Erythroblast (primary cell): ENCODE data around the gene HRH3.

Experiments used
- DNase-seq, 2 experiments: peaks; one replicate each; lab custom pipeline; 2025; lab: John Stamatoyannopoulos, UW
- GATA1 ChIP-seq: IDR thresholded peaks from 2 replicates; pipeline ENCODE4 v1.6.1; 2011; ENCODE audit warnings: low read depth, mild to moderate bottlenecking, control low read depth, low read length, moderate library complexity
- POLR2A ChIP-seq: IDR thresholded peaks from 2 replicates; pipeline ENCODE4 v1.6.1; 2011; ENCODE audit warnings: mild to moderate bottlenecking, low read length

The HRH3 gene

DNA sequence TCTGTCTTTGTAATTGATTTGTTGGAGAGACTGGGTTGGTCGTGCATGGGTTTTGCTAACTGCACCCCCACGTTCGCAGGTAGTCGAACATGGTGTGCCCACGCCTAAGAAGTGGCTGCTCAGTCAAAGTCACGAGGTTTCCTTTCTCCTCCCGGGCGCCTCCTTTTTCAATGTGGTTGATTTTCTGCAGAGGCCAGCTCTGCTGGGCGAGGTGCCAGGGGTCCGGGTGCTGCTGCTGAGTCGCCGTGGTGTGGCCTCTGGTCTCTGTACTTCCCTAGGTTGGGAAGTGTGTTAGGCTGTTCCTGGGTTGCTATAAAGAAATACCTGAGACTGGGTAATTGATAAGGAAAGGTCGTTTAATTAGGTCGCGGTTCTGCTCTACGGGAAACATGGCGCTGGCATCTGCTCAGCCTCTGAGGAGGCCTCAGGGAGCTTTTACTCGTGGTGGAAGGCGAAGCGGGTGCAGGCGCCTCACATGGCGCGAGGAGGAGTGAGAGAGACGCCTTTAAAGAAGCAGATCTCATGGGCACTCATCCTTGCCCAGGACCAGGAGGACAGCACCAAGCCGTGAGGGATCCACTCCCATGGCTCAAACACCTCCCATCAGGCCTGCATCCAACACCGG is 32.4 kb upstream of the HRH3 start:
- no peak for TF ChIP-seq POLR2A
- no peak for TF ChIP-seq GATA1
- DNase-seq: peak; percentile 66 to 68

DNA sequence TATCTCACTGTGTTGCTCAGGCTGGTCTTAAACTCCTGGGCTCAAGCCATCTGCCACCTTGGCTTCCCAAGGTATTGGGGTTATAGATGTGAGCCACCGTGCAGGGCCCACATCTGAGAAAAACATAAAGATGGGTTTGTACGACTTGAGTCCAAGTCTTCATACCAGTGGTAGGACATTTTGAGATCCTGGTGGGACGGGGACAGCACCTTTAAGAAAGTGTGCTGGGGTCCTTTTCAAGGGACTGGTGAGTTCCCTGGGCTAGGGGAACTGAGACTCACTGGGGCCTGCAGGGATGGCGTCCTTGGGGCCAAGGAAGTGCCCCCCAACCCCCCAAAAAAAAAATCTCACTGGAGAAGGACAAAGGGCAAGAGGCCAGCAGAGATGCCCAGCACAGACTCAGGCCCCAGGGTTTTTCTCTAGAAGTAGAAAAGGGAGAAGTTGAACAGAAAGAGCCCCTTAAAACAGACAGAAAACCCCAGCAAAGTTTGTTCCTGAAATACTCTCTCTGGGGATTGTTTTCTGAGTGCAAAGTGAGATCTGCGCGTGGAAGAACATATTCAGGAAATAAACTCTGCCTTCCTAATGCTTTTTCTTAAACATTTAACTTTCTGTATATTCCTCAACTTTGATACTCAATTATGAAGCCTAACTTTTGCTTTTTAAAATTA is 28.9 kb upstream of the HRH3 start:
- no peak for DNase-seq
- TF ChIP-seq POLR2A: no peak
- no peak for TF ChIP-seq GATA1

DNA sequence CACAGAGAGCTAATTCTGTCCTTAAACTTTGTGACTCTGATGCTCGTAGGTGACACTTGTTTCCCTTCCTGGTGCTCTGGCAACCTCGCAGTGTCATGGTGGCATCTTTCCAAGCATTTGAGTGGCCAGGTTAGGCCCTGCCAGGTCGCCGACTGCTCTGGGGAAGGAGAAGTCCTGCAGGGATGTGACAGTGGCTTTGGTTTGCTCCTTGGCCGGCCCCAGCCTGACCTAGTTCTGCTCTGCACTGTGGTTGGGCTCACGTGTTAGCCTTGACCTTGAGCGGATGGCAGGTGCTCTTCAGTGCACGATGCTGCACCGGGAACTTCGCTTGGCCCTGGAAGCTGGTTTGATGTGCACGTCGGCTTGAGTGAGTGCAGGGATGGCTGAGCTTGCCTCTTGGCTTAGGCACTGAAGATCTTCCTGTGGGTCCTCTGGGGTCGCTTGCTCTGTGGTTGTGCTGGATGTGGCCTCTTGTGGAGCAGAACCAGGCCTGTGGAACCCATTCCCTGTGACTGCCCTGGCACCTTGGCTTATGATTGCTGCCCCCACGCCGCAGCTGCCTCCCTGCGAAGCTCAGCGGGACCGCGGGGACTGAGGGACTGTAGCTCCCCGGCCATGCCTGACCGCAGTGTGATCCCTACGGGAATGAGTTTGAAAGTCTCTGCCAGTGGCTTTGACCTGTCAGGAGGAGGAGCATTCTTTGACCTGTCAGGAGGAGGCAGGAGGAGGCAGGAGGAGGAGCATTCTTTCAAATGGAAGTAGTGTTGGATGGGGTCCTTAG is 27.0 kb upstream of the HRH3 start:
- DNase-seq: no peak
- no peak for TF ChIP-seq POLR2A
- TF ChIP-seq GATA1: no peak

DNA sequence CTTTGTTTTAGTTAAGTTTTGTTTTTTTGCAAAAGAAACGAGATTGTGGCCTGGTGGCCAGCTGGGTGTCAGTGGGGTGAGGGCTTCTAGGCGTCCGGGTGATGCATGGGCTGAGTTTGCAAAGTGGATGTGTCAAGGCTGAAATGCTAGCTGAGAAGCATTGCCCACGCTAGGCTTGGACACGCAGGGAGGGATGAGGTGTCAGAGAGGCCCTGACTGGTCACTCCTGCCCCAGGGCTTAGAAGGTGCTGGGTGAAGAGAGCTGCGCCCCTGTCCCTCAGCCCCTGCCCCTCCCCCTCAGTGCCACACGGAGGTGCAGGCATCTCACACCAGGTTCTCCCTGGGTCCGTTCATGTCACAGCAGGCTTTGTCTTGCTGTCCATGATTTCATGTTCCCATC is 26.4 kb upstream of the HRH3 start:
- no peak for DNase-seq
- no peak for TF ChIP-seq GATA1
- no peak for TF ChIP-seq POLR2A

DNA sequence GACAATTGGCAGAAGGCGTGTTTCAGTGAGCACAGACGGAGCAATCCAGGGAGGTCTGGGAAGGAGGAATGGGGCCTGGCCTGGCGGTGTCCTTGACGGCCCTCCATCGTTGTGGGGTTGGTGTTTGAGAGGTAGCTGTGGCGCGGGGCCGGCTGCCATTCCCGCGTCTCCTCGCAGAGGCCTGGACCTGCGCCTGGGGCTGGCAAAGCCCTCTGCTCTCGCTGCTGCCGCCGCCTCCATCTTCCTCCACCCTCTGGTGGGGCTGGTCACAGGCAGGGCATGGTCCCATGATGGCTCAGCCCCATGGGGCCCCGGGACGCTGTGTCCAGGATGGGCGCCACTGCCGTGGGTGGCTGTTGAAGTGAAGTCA is 25.8 kb upstream of the HRH3 start:
- TF ChIP-seq POLR2A (no peak), GATA1 (no peak)

DNA sequence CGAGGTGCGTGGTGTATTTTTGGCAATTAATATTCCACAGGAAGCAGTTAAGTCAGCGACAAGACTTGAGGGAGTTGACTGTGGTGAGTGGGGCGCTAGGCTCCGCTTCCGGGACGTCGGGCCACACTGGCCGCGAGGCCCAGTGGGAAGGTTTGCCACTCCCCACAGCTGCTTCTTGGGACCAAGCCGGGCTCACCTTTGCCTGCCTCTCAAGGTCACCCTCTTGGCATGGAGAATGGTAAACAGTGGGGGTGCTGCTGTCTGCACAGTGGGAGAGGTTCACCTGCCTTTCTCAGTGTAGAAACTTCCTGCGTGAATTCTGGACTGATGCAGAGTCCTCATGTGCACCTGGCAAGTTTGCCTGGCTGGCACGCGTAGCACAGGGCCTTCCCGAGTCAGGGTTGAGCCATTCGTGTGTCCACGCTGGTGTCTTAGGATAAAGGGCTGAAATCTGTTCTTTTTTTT is 24.6 kb upstream of the HRH3 start:
- no peak for TF ChIP-seq GATA1
- TF ChIP-seq POLR2A: no peak
- DNase-seq: no peak

More for the DNA sequence above, 25.8 kb upstream of the HRH3 start:
- DNase-seq: no peak

DNA sequence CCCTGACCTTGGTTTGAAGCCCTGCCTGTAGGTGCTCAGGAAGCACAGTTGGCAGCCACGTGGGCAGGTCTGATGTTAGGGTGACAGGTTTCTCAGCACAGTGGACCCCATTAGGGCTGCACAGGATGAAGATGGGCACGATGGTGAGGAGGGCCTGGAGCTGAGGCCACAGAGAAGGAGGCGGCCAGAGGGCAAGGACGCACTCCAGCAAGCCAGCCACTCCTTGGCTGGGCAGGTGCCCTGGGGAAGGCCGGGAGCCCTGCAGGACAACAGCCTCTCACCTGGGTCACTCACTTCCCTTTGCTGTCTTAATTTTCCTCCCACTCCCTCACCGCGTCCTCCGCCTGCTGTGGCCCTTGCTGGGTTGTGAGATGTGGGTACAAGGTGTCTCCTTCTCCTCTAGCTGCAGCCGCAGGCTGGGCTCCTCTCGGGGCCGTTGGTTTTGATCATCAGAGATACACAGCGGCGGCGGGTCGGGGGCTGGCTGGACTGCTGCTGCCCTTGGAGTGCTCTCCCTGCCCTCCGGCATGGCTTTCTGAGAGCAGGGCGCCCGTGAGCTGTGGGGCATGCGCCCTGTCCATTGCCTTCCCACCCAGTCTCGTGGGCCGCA is 23.9 kb upstream of the HRH3 start:
- no peak for DNase-seq
- TF ChIP-seq POLR2A (no peak), GATA1 (no peak)

DNA sequence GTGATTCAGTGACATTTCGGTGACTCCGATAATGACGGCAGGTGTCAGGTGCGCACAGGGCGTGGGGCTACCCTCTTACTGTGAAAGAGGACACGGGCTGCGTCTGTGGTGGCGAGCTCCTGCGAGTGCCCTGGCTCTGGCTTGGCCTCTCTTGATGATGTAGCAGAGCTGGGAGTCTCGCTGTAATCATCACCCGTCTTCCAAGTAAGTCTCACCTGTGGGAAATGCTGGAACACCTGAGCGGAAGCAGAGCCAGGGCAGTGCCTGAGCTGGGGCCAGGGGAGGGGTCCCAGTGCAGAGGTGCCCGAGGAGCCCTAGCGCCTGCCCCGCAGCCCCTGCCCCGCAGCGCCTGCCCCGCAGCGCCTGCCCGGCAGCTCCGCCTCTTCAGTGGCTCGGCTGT is 23.0 kb upstream of the HRH3 start:
- DNase-seq: no peak
- TF ChIP-seq GATA1 (no peak), POLR2A (no peak)

DNA sequence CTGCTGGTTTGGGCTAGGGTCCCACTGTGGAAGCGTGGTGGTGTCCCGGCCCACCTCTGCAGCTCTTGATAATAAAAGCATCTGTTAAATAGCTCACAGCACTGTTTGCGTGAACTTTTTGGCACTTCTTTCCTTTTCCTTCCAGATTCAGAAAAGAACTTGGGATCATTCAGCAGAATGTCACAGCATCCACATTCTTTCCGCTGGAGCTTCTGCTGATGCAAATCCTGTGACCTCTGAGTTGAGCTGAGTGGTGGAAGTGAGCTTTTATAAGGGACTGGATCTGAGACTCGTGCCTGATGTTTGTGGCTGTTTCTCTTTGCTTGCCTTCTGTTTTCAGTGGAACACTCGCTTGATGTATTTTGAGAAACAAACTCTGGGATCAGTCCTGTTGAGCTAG is 22.1 kb upstream of the HRH3 start:
- no peak for DNase-seq
- TF ChIP-seq POLR2A (no peak), GATA1 (no peak)

DNA sequence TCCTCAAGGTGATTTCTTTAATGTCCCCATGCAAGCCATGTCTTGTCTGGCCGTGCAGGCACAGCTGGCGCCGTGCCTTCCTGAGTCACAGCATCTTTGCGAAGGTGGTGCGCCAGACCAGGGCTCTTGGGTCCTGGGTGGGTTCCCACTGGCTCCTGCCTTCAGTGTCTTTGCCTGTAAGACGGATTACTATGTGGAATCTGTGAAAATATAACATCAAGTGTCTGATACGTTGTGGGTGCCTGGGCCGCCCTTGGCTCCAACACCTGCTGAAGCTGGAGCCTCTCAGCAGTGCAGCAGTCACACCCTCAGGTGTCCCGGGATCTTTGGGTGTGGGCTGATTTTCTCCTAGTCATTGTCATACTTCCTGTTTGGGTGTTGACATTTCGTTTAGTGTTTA is 21.4 kb upstream of the HRH3 start:
- no peak for DNase-seq
- TF ChIP-seq GATA1: no peak
- TF ChIP-seq POLR2A: no peak

DNA sequence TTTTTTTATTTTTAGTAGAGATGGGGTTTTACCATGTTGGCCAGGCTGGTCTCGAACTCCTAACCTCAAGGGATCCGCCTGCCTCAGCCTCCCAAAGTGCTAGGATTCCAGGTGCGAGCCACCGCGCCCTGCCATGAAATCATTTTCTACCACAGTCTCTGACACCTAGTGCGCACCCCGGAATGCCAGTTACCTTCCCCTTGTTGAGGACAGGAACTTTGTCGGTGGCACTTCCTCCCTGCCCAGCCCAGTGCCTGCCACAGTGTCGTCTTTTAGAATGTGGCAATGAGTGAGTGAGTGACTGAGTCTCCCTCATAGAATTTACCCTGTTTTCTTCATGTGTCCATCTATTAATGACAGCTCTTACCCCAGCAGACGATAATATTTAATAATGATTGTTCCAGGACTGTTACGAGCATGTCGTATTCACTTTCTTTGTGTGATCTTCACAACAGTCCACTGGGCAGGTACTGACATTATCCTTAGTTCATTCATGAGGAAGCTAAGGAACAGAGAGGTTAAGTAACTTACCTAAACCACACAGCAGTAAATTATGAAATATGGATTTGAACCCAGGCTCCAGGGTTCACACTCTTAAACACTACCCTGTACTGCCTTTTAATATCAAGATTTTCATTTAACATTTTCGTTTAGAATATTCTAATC is 20.1 kb upstream of the HRH3 start:
- no peak for DNase-seq
- TF ChIP-seq GATA1 (no peak), POLR2A (no peak)

DNA sequence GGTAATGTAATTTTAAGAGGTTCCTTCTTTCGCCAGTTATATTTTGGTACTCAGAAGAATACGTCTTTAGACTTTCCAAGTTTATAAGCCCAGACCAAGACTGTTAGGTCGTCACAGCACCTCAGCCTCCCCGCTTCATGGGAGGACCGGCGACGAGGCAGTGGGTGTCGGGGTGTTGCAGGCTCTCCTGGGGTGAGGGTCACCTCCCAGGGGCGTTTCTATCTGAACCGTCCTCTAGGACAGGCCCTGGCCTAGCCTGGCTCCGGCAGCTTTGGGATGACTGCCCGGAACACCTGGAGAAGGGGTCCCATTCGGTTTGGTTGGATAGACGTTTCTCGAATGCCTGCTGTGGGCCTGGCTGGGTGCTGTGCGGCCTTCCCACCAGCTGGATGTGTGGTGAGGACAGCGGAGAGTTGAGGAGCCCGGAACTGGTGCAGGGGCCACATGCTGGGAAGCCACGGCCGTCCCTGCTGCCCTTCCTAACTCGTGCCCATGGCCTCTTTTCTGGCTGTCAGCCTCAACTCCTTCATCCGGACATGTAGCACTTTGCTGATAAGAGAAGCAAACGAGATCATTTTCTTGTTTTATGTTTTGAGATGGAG is 19.3 kb upstream of the HRH3 start:
- peak in 1 of 2 experiments; percentile 51 for DNase-seq
- TF ChIP-seq GATA1 (no peak), POLR2A (no peak)
